HCT116 (cell line): Measurements from ENCODE around the gene PRPF19. TPM values are rescaled to one million over a fixed set of nuclear protein-coding genes. Genes with fewer than 3 reads are reported as not detected.

Experiments
- ATAC-seq: fragments of 200-7000 bp; cut with Tn5 transposase; 2 replicates; pipeline ENCODE4 v1.9.1; 2020; ENCODE audit warnings: mild to moderate bottlenecking, moderate library complexity
- BruUV-seq: library from RNA; stranded (reverse); fragments of 400-500 nt; replicated peaks from 2 replicates; lab custom pipeline; 2021; lab: Mats Ljungman, UMichigan
- CTCF ChIA-PET: fragments of 300-600 bp; sonication (Branson Sonifier 250); formaldehyde crosslinking; loops from one replicate; lab custom pipeline; 2021; ENCODE audit warnings: antibody characterized with exemption; lab: Charles Lee
- POLR2A ChIA-PET: fragments of 300-600, 350-600 bp; sonication (Branson Sonifier 250); formaldehyde crosslinking; loops from one replicate; lab custom pipeline; 2021; ENCODE audit warnings: antibody characterized with exemption; lab: Charles Lee
- RAD21 ChIA-PET, 2 experiments: fragments of 300-600 bp; sonication (Branson Sonifier 250); formaldehyde crosslinking; loops; one replicate each; lab custom pipeline; 2023; ENCODE audit warnings: low total read pairs in 2 of 2; ENCODE audit not compliant: uncharacterized antibody in 2 of 2, unreplicated experiment in 2 of 2, low non-redundant PET in 1 of 2; lab: Charles Lee
- DNase-seq: peaks from one replicate; pipeline ENCODE4 v3.0.0-alpha.2; 2010; ENCODE audit warnings: low read depth, low spot score
- H2AFZ ChIP-seq: fragments of 200-600 bp; shearing (Covaris generic), sonication (generic); 2 replicates; pipeline ENCODE4 v1.6.1; 2017; ENCODE audit warnings: low read depth, mixed run types, mixed read lengths, antibody characterized with exemption, low read length; ENCODE audit not compliant: poor library complexity, severe bottlenecking
- H3K27ac ChIP-seq: 2 replicates; pipeline ENCODE4 v1.5.1; 2012; ENCODE audit warnings: low read depth, low read length
- H3K27me3 ChIP-seq: fragments of 200-600 bp; sonication (generic); 2 replicates; pipeline ENCODE4 v1.6.1; 2016; ENCODE audit warnings: mixed run types, low read length, mixed read lengths; ENCODE audit not compliant: insufficient read depth
- H3K36me3 ChIP-seq, 2 experiments: fragments of 200-500 bp in 1 of 2; fragments of 200-600 bp in 1 of 2; sonication (Bioruptor generic) in 1 of 2; sonication (generic) in 1 of 2; 2 replicates each; pipeline versions ENCODE4 v1.5.1 to v1.6.1; 2014 to 2016; ENCODE audit warnings: low read length in 2 of 2, inconsistent platforms in 1 of 2, mixed read lengths in 1 of 2, mixed run types in 1 of 2; ENCODE audit not compliant: insufficient read depth in 2 of 2, control insufficient read depth in 1 of 2
- H3K4me1 ChIP-seq, 2 experiments: fragments of 200-600 bp in 1 of 2; sonication (generic) in 1 of 2; 2 replicates each; pipeline versions ENCODE4 v1.5.1 to v1.6.1; 2012 to 2017; ENCODE audit warnings: low read length in 2 of 2, inconsistent platforms in 1 of 2, mild to moderate bottlenecking in 1 of 2, mixed read lengths in 1 of 2, mixed run types in 1 of 2, moderate library complexity in 1 of 2; ENCODE audit not compliant: insufficient read depth in 2 of 2, control insufficient read depth in 1 of 2
- H3K4me2 ChIP-seq: fragments of 200-600 bp; sonication (generic); 2 replicates; pipeline ENCODE4 v1.6.1; 2017; ENCODE audit warnings: mixed run types, low read length, mixed read lengths
- H3K4me3 ChIP-seq, 2 experiments: fragments of 200-600 bp in 1 of 2; sonication (generic) in 1 of 2; replicated peaks in 1 of 2; 2 replicates each; pipeline ENCODE4 v1.5.1; 2011 to 2016; ENCODE audit warnings: low read length in 2 of 2, control low read depth in 1 of 2, low read depth in 1 of 2, mild to moderate bottlenecking in 1 of 2, mixed read lengths in 1 of 2, mixed run types in 1 of 2
- H3K79me2 ChIP-seq: fragments of 200-600 bp; sonication (generic); 2 replicates; pipeline ENCODE4 v1.6.1; 2017; ENCODE audit warnings: mild to moderate bottlenecking, mixed run types, low read length, moderate library complexity, mixed read lengths; ENCODE audit not compliant: insufficient read depth
- H3K9ac ChIP-seq: fragments of 200-600 bp; sonication (generic); 2 replicates; pipeline ENCODE4 v1.6.1; 2016; ENCODE audit warnings: low read length, mixed read lengths
- H3K9me2 ChIP-seq: fragments of 200-600 bp; sonication (generic), shearing (Covaris generic); 2 replicates; pipeline ENCODE4 v1.6.1; 2017; ENCODE audit warnings: mixed run types, mild to moderate bottlenecking, moderate library complexity; ENCODE audit not compliant: insufficient read depth
- H3K9me3 ChIP-seq, 2 experiments: fragments of 200-500 bp in 1 of 2; fragments of 200-600 bp in 1 of 2; sonication (Bioruptor generic) in 1 of 2; sonication (generic) in 1 of 2; 2 replicates each; pipeline ENCODE4 v1.6.1; 2014 to 2017; ENCODE audit warnings: low read length in 2 of 2, mixed read lengths in 2 of 2, inconsistent platforms in 1 of 2, low read depth in 1 of 2, mild to moderate bottlenecking in 1 of 2, mixed run types in 1 of 2, moderate library complexity in 1 of 2; ENCODE audit not compliant: control insufficient read depth in 1 of 2, insufficient read depth in 1 of 2
- H4K20me1 ChIP-seq: fragments of 200-600 bp; sonication (generic), shearing (Covaris generic); 2 replicates; pipeline ENCODE4 v1.6.1; 2017; ENCODE audit warnings: mixed run types, mild to moderate bottlenecking, moderate library complexity; ENCODE audit not compliant: insufficient read depth
- CBX3 ChIP-seq: IDR thresholded peaks from 2 replicates; pipeline ENCODE4 v1.6.1; 2012; ENCODE audit warnings: low read depth
- EGR1 ChIP-seq: IDR thresholded peaks from 2 replicates; pipeline ENCODE4 v1.6.1; 2012; ENCODE audit warnings: low read depth
- FOSL1 ChIP-seq: IDR thresholded peaks from 2 replicates; pipeline ENCODE4 v1.6.1; 2012; ENCODE audit warnings: low read depth
- JUND ChIP-seq: IDR thresholded peaks from 2 replicates; pipeline ENCODE4 v1.6.1; 2012
- RAD21 ChIP-seq: IDR thresholded peaks from 2 replicates; pipeline ENCODE4 v1.6.1; 2012; ENCODE audit warnings: low read depth, mild to moderate bottlenecking
- SIN3A ChIP-seq: IDR thresholded peaks from 2 replicates; pipeline ENCODE4 v1.6.1; 2012; ENCODE audit warnings: low read depth
- SRF ChIP-seq: IDR thresholded peaks from 2 replicates; pipeline ENCODE4 v1.6.1; 2012; ENCODE audit warnings: low read depth
- YY1 ChIP-seq: IDR thresholded peaks from 2 replicates; pipeline ENCODE4 v1.6.1; 2011; ENCODE audit warnings: low read length, low read depth, moderate library complexity, mild to moderate bottlenecking; ENCODE audit not compliant: insufficient replicate concordance; ENCODE audit errors: extremely low read depth
- intact Hi-C: fragments of 100-400 bp; cut with micrococcal nuclease; formaldehyde crosslinking; loops from 2 replicates; pipeline ENCODE4 v1.10.0; 2022
- total RNA-seq: library from RNA; stranded (reverse); gene quantifications from one replicate; pipeline ENCODE4 v1.2.1, GENCODE V29; 2021; ENCODE audit not compliant: unreplicated experiment
- TF ChIP-seq, protein P1 (sequence below): IDR thresholded peaks from 2 replicates; pipeline ENCODE4 v1.6.1; 2012
- TF ChIP-seq, protein P2 (sequence below): IDR thresholded peaks from 2 replicates; pipeline ENCODE4 v1.6.1; 2012; ENCODE audit warnings: low read depth
- TF ChIP-seq, protein P3 (sequence below): IDR thresholded peaks from 2 replicates; pipeline ENCODE4 v1.6.1; 2011; ENCODE audit warnings: mild to moderate bottlenecking, low read length, moderate library complexity; ENCODE audit not compliant: insufficient replicate concordance; ENCODE audit errors: extremely low read depth

The PRPF19 gene
- total RNA-seq, 1 experiment from 2014 or later, result 156 TPM

DNA sequence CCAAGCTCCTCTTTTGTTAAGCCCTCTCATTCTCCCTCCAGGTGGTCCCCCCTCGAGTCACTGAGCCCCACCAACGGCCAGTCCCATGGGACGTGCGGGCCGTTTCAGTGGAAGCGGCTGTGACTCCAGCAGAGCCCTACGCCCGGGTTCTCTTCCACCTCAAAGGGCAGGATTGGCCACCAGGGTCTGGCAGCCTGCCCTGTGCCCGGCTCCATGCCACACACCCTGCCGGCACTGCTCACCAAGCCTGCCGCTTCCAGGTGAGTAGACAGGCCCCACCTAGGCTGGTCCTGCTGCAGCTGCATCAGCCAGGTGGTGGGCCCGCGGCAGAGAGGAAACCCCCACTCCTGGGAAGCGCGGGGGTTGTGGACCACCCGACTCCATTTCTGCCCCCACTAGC is 21.2 kb upstream of the PRPF19 start (continued):
- TF ChIP-seq, protein P1, sequence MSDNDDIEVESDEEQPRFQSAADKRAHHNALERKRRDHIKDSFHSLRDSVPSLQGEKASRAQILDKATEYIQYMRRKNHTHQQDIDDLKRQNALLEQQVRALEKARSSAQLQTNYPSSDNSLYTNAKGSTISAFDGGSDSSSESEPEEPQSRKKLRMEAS, result no peak
- TF ChIP-seq EGR1 (no peak), YY1 (no peak)

DNA sequence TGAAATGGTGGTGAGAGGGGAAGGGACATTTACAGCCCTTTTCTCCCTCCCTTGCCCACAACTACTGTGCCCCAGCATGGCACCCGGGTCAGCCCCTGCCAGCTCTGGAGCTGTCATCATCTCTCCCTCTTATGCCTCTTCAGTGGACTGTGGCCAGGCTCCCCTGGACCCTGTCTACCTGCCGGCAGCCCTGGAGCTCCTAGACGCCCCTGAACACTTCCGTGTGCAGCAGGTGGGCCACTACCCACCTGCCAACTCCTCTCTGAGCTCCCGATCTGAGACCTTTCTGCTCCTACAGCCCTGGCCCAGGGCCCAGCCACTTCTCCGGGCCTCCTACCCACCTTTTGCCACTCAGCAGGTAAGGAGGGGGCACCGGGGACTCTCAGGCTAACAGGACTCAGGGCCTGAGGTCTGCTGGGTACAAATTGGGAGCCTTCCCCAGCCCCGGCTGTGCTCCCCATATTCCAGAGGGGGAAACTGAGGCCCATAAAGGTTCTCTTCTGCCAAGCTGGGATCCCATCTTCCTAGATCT is 20.7 kb upstream of the PRPF19 start:
- Histone ChIP-seq H3K4me2 (no peak overlapping the region), H3K4me3 (no peak overlapping the region), H3K27me3 (no peaks in the 10 kb centered on the region), H3K27ac (no peak overlapping the region), H3K9me2 (no peaks in the 10 kb centered on the region), H3K36me3 (peaks cover 17 to 22% of the 10 kb centered on the region in 2 experiments; a peak in 3 of 4 replicates), H3K79me2 (no peaks in the 10 kb centered on the region; the same call in 1 of the 2 replicates), H3K9me3 (no peaks in the 10 kb centered on the region), H3K9ac (no peak overlapping the region), H2AFZ (no peak overlapping the region), H3K4me1 (peaks cover 18 to 26% of the 10 kb centered on the region in 2 experiments), H4K20me1 (no peaks in the 10 kb centered on the region)
- BruUV-seq, result no TSS peak
- intact Hi-C loops, result no loop called here
- ChIA-PET CTCF (no interaction called here), RAD21 (no interaction called here), POLR2A (no interaction called here)
- TF ChIP-seq JUND, result no peak
- DNase-seq (no peak), ATAC-seq (no peak)

DNA sequence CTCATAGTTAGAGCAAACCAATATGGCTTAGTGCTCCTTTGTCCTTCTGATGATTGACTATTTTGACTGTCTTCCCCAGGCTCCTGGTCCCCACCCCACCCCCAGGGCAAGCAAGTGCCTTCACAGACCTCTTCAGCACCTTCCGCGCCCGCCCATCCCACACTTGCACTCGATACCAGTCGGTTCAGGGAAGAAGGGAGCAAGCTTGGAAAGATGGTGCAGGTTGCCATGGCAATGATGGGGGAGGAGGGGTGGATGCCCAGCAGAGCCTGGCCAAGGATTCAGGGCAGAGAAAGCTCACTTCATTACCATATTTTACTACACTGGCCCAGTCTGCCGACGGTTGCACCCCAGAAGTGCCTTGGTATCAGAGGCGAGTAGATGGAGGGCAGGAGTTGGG is 20.1 kb upstream of the PRPF19 start:
- DNase-seq (no peak), ATAC-seq (no peak)
- H3K27me3 ChIP-seq, result no peaks in the 10 kb centered on the region
- RAD21 ChIA-PET, result no interaction called here
- no peaks in the 10 kb centered on the region for H4K20me1 ChIP-seq
- H3K4me1 ChIP-seq, result peaks cover 18 to 26% of the 10 kb centered on the region in 2 experiments
- H3K36me3 ChIP-seq, result peaks cover 19 to 20% of the 10 kb centered on the region in 2 experiments; a peak in 3 of 4 replicates
- no peaks in the 10 kb centered on the region; the same call in 1 of the 2 replicates for H3K79me2 ChIP-seq
- H3K27ac ChIP-seq, result no peak overlapping the region
- intact Hi-C loops, result no loop called here
- no TSS peak for BruUV-seq
- no peak overlapping the region for H2AFZ ChIP-seq
- H3K4me3 ChIP-seq, result no peak overlapping the region
- no peaks in the 10 kb centered on the region for H3K9me3 ChIP-seq
- no peak overlapping the region for H3K4me2 ChIP-seq
- H3K9me2 ChIP-seq, result no peaks in the 10 kb centered on the region
- POLR2A ChIA-PET, result no interaction called here
- CTCF ChIA-PET, result no interaction called here
- H3K9ac ChIP-seq, result no peak overlapping the region
- TF ChIP-seq, protein P2, sequence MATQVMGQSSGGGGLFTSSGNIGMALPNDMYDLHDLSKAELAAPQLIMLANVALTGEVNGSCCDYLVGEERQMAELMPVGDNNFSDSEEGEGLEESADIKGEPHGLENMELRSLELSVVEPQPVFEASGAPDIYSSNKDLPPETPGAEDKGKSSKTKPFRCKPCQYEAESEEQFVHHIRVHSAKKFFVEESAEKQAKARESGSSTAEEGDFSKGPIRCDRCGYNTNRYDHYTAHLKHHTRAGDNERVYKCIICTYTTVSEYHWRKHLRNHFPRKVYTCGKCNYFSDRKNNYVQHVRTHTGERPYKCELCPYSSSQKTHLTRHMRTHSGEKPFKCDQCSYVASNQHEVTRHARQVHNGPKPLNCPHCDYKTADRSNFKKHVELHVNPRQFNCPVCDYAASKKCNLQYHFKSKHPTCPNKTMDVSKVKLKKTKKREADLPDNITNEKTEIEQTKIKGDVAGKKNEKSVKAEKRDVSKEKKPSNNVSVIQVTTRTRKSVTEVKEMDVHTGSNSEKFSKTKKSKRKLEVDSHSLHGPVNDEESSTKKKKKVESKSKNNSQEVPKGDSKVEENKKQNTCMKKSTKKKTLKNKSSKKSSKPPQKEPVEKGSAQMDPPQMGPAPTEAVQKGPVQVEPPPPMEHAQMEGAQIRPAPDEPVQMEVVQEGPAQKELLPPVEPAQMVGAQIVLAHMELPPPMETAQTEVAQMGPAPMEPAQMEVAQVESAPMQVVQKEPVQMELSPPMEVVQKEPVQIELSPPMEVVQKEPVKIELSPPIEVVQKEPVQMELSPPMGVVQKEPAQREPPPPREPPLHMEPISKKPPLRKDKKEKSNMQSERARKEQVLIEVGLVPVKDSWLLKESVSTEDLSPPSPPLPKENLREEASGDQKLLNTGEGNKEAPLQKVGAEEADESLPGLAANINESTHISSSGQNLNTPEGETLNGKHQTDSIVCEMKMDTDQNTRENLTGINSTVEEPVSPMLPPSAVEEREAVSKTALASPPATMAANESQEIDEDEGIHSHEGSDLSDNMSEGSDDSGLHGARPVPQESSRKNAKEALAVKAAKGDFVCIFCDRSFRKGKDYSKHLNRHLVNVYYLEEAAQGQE, result no peak
- no peak for TF ChIP-seq SIN3A
- TF ChIP-seq RAD21, result no peak
- no peak for TF ChIP-seq CBX3
- no peak for TF ChIP-seq SRF
- TF ChIP-seq, protein P3, sequence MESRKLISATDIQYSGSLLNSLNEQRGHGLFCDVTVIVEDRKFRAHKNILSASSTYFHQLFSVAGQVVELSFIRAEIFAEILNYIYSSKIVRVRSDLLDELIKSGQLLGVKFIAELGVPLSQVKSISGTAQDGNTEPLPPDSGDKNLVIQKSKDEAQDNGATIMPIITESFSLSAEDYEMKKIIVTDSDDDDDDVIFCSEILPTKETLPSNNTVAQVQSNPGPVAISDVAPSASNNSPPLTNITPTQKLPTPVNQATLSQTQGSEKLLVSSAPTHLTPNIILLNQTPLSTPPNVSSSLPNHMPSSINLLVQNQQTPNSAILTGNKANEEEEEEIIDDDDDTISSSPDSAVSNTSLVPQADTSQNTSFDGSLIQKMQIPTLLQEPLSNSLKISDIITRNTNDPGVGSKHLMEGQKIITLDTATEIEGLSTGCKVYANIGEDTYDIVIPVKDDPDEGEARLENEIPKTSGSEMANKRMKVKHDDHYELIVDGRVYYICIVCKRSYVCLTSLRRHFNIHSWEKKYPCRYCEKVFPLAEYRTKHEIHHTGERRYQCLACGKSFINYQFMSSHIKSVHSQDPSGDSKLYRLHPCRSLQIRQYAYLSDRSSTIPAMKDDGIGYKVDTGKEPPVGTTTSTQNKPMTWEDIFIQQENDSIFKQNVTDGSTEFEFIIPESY, result no peak
- TF ChIP-seq FOSL1, result no peak
